Stimulated activated CD4-positive, alpha-beta T cell treated with anti-CD3 and anti-CD28 coated beads, TNF-alpha, amount 100 ng/mL, for 1 hour (primary cell): ENCODE data around the gene POLR2E.
A peak's percentile ranks its signal among the peaks of the same experiment; 100 is the strongest.

Source experiments
- DNase-seq, 3 donors: peaks; one replicate each; pipeline ENCODE4 v3.0.0-alpha.2; 2020; ENCODE audit warnings: low read depth in 3 of 3, low spot score in 1 of 3

POLR2E gene

GRCh38 chr19:1066748-1067340, 28.3 kb downstream of the POLR2E start, which contains the start of gene ARHGAP45:
Gene ARHGAP45 (plus strand): TSS chr19:1067167. CDS start chr19:1067406, 239 bp downstream.
- peak; percentile 64 to 73 (median 72) for DNase-seq

DNA sequence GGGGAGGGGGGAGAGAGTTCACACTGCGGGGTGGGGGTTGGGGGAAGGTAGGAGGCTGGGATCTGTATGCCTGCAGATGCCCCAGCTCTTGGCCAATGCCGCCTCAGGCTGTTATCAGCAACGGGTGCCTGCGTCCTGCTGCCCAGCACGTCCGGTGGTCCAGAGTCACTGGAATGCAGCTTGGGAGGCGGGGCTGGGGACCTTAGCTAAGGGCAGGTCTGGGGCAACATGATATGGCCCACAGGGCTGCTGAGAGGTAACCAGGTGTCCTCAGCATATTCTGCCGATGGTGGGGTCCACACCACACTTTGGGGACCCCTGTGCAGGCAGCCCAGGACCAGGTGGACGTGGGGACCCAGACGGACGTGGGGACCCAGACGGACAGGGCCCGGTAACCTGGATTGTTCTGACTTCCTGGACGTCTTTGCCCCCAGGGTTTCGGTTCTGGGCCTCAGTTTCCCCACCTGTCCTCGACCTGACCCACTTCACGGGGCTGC, 28.9 kb downstream of the POLR2E start:
- DNase-seq = no peak

DNA sequence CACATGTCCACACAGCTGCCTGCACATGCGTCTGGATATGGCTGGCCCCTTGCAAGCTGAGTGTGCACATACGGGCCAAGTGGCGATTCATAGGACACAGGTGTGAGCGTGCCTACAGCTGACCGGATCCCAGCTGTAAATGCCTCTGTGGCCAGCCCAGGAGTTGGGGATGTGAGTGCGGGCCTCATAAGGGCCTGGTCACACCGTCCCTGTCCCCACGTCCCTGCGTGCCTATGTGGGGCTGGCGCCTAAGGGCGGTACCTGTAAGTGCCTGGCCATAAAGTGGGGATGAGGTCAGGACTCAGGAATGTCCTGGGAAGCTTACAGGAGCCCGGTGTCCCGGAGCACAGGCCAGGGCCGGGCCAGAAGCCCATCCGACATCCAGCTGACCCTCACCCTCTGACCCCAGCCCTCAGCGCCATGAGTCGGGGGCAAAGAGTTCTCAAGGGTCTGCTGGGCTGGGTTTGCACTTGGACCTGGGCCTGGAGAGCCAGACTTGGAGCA, 29.5 kb downstream of the POLR2E start:
- DNase-seq = no peak

GRCh38 chr19:1064661-1065605, 30.2 kb downstream of the POLR2E start:
- peak in 2 of 3 donors; percentile 58 to 64 for DNase-seq

DNA sequence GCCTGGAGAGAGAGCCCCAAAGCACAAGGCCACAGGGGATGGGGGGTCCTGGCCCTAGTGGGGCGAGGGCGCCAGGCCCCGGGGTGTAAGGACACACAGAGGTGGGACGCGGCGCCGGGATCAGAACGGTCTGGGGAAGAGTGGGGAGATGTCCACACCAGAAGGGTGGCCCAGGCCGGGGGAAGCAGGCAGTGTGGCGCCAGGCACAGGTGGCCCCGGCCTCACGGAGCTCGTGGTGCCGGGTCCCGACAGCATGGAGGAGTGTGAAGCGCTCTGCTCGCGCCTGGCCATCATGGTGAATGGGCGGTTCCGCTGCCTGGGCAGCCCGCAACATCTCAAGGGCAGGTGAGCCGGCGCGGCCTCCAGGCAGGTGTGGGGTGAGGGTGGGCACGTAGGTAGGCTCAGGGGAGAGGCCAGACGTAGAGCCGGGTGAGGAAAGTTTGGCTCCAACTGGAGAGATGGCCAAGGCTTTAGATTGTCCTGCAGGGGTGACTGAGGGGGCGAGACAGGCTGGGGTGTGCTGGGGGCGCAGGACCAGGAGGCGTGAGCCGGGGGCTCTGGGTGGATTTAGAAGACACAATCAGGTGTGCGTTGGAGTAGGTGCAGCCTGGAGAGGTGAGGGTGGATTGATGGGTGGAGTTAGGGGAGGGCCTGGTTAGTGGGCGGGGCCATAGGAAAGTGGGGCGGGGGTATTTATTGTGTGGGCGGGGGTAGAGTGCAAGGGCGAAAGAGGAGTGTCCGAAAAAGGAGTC, 31.1 kb downstream of the POLR2E start:
- DNase-seq = no peak

DNA sequence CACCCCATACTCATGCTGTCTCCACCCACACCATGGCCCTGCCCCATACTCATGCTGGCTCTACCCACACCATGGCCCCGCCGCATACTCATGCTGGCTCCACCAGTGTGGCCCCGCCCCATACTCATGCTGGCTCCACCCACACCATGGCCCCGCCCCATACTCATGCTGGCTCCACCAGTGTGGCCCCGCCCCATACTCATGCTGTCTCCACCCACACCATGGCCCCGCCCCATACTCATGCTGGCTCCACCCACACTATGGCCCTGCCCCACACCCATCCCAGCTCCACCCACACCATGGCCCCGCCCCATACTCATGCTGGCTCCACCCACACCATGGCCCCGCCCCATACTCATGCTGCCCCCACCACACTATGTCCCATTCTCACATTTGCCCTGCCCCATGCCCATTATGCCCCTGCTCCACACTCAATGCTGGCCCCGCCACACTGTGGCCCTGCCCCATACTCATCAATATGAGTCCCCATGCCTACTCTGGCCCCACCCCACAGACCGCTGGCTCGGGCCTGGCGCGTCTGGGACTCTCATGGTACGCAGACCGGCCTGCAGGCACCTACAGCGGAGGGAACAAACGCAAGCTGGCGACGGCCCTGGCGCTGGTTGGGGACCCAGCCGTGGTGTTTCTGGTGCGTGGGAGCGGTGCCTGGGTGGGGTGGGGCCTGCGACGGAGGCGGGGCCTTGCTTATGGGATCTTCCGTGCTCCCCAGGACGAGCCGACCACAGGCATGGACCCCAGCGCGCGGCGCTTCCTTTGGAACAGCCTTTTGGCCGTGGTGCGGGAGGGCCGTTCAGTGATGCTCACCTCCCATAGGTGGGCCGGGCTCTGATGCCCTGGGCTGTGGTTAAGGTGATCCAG, 31.9 kb downstream of the POLR2E start:
- DNase-seq = no peak

DNA sequence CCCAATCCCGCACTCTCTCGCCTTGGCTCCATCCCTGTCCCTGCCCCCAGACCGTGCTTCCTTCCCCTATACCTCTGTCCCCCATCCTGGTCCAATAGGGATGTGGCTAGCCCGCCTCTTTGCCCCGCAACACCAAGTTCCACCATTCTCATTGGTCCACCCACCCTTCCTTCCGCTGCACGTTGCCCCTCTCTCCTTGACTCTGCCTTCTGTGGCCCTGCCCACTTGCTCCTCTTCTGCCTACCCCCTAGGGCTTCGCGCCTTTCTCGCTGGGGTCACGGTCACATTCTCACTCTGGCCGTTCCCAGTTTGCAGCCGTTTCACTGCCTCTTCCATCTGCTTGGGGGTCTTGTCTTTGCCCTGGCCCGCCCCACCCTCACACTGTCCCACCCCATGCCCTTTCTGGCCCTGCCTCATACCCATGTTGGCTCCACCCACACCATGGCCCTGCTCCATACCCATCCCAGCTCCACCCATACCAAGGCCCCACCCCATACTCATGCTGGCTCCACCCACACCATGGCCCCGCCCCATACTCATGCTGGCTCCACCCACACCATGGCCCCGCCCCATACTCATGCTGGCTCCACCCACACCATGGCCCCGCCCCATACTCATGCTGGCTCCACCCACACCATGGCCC, 32.7 kb downstream of the POLR2E start:
- DNase-seq = no peak

- no peak for DNase-seq
Measured at GRCh38 chr19:1061987-1062386, 33.2 kb downstream of the POLR2E start.

- no peak for DNase-seq
Measured at GRCh38 chr19:1060689-1061088, 34.5 kb downstream of the POLR2E start.

- no peak for DNase-seq
Measured at GRCh38 chr19:1058112-1058511, 37.1 kb downstream of the POLR2E start.

DNA sequence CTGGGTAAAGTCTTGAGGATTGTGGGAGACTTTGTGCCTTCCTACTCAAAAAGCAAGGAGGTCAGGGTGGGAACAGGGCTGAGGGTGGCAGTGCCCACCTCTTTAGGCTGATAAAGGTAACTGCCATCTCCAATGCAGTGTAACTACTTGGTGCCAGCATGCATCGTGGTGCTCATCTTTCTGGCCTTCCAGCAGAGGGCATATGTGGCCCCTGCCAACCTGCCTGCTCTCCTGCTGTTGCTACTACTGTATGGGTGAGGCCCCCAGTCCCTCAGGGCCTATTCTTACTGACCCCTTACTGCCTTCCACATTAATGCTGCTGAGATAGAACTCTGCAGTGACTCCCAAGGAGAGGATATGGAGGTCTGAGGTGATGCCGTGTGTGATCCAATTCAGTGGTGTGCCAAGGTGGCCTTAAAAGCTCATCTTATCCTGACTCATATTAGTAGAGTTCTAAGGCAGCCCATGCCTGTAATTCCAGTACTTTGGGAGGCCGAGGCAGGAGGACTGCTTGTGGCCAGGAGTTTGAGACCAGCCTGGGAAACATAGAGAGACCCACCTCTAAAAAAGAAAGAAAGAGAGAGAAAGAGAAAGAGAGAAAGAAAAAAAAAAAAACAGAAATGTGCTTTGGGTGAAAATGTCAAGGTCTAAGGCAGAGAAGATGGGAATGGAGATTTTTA, 37.9 kb downstream of the POLR2E start:
- no peak for DNase-seq

- DNase-seq = no peak
Measured at GRCh38 chr19:1055886-1056620, 39.1 kb downstream of the POLR2E start.

DNA sequence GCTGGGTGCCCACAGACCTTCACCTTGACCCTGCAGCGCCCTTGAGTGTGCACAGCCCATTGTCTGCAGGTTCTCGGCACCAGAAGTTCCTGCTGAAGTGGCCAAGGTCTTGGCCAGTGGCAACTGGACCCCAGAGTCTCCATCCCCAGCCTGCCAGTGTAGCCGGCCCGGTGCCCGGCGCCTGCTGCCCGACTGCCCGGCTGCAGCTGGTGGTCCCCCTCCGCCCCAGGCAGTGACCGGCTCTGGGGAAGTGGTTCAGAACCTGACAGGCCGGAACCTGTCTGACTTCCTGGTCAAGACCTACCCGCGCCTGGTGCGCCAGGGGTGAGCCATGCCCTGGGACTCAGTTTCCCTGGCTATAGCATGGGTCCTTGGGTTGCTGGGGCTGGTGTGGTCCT, 40.1 kb downstream of the POLR2E start:
- no peak for DNase-seq

DNA sequence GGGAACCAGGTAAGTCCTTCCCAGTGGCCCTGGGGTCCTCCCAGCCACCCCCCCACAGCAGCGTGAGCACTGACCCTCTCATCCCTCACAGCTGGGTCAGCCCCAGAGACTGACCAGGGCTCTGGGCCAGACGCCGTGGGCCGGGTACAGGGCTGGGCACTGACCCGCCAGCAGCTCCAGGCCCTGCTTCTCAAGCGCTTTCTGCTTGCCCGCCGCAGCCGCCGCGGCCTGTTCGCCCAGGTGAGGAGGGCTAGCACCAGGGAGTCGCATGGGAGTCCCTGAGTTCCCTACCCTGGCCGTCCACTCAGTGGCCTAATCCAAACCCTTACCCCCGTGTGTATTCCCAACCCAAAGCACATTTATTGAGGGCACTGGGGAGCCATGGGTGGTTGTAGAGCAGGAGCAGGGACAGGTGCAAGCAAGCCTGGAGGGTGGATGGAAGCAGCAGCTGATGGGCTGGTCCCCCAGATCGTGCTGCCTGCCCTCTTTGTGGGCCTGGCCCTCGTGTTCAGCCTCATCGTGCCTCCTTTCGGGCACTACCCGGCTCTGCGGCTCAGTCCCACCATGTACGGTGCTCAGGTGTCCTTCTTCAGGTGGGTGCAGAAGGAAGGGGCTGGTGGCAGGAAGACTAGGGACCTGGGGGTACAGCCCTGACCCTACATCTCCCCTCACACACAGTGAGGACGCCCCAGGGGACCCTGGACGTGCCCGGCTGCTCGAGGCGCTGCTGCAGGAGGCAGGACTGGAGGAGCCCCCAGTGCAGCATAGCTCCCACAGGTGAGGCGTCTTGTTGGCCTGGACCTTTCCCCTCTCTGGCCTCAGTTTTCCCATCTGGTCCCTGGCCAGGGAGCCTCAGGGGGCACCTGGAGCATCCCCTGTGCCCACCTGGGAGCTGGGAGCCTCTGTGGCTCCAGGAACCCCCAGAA, 40.8 kb downstream of the POLR2E start:
- no peak for DNase-seq

GRCh38 chr19:1053176-1054101, 41.7 kb downstream of the POLR2E start:
- no peak for DNase-seq

DNA sequence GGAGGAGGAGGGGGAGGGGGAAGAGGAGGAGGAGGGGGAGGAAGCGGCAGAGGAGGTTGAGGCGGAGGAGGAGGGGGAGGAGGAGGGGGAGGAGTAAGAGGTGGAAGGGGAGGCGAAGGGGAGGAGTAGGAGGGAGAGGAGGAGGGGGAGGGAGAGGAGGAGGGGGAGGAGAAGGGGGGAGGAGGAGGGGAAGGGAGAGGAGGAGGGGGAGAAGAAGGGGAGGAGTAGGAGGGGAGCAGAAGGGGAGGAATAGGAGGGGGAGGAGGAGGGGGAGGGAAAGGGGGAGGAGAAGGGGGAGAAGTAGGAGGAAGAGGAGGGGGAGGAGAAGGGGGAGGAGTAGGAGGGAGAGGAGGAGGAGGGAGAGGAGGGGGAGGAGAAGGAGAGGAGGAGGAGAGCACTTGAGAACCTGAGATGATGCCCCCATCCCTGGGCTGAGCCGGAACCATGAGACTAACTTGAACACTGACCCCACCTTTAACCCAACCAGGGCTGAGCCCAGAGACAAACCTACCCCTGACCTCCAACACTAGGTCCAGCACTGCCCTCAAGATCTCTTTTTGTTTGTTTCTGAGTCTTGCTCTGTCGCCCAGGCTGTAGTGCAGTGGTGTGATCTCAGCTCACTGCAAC, 42.7 kb downstream of the POLR2E start:
- no peak for DNase-seq
